ENCODE measurements around the gene IRAK3. TPM values are rescaled to one million over a fixed set of nuclear protein-coding genes. Genes with fewer than 3 reads are reported as not detected.

The IRAK3 gene
- total and polyA plus RNA-seq, 5 donors from 2014 or later: 0.23 to 3.6 (median 1.4) TPM

DNA sequence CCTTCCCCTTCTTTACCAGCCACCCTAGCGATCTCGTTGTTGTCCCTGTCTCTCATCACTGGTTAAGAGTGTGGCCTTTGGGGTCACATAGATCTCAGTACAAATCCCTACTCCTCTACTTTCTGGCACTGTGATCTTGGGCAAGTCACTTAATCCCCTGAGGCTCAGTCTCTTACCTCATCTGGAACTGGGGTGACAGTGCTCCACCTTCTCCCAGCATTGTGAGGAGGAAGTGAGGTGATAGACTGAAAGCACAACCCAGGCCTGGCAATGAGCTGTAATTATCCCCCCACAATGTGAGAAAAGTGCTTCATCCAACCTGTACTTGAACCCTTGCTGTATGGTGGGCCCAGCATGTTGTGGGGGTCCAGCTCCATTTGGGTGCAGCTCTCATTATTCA is 48.0 kb downstream of the IRAK3 start:
- Histone ChIP-seq H3K4me1 (ENCODE audit: control insufficient read depth, insufficient read depth, low read length, poor library complexity, severe bottlenecking) (no peaks in the 10 kb centered on the region), H3K36me3 (ENCODE audit: control insufficient read depth, insufficient read depth, low read length) (no peaks in the 10 kb centered on the region), H3K9me3 (ENCODE audit: control insufficient read depth in 2 of 2, low read length in 2 of 2) (no peaks in the 10 kb centered on the region), H3K27ac (ENCODE audit: insufficient read depth, low read length, poor library complexity, severe bottlenecking) (no peak overlapping the region), H3K4me3 (ENCODE audit: low read depth, low read length) (no peak overlapping the region), H3K27me3 (ENCODE audit: control insufficient read depth, insufficient read depth, low read length) (peaks cover 18% of the 10 kb centered on the region)
- Mint-ChIP-seq H3K27ac (no peak overlapping the region), H3K4me3 (peak overlapping the region in 3 of 4 donors; percentile 19 to 74 (median 20)), H3K9me3 (peaks cover 0 to 1% (median 0%) of the 10 kb centered on the region in 7 donors), H3K4me1 (peaks cover 0 to 13% (median 7%) of the 10 kb centered on the region in 4 donors), H3K36me3 (no peaks in the 10 kb centered on the region), H3K27me3 (peaks cover 42% of the 10 kb centered on the region)
- no peak for DNase-seq
- no peak for ATAC-seq (ENCODE audit: low read depth in 2 of 2)

- Histone ChIP-seq H3K27ac (ENCODE audit: insufficient read depth, low read length, poor library complexity, severe bottlenecking) (no peak overlapping the region), H3K9me3 (ENCODE audit: control insufficient read depth in 2 of 2, low read length in 2 of 2) (no peaks in the 10 kb centered on the region), H3K36me3 (ENCODE audit: control insufficient read depth, insufficient read depth, low read length) (no peaks in the 10 kb centered on the region), H3K4me1 (ENCODE audit: control insufficient read depth, insufficient read depth, low read length, poor library complexity, severe bottlenecking) (no peaks in the 10 kb centered on the region), H3K27me3 (ENCODE audit: control insufficient read depth, insufficient read depth, low read length) (peaks cover 18% of the 10 kb centered on the region), H3K4me3 (ENCODE audit: low read depth, low read length) (no peak overlapping the region)
- Mint-ChIP-seq H3K4me1 (peaks cover 0 to 13% (median 7%) of the 10 kb centered on the region in 4 donors), H3K4me3 (peak overlapping the region in 2 of 4 donors; percentile 19 to 74), H3K9me3 (peaks cover 0 to 1% (median 0%) of the 10 kb centered on the region in 7 donors), H3K27me3 (peaks cover 42% of the 10 kb centered on the region), H3K36me3 (peaks cover 3% of the 10 kb centered on the region), H3K27ac (no peak overlapping the region)
- DNase-seq: no peak
- ATAC-seq (ENCODE audit: low read depth in 2 of 2): no peak
Observed at GRCh38 chr12:66237505-66238175, 48.6 kb downstream of the IRAK3 start.

DNA sequence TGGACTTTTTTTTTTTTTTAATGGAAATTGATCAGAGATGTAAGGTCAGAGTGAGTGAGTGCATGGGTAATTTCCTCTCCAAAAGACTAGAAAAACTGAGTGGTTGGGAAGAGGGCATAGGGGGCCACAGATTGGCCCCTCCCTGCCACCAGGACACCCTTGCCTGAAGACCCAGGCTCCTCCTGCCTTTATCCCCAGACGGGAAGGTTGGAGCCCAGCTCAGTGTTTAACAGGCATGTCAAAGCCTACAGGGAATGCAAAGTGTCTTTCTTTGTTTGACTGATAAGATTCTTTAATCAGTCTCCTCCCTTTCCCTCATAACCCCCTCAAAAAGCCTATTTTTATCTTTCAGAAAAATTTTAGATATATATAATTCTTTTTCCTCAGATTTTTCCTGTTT is 50.3 kb downstream of the IRAK3 start:
- Mint-ChIP-seq H3K9me3 (peaks cover 0 to 1% (median 0%) of the 10 kb centered on the region in 7 donors), H3K36me3 (peaks cover 3% of the 10 kb centered on the region), H3K27ac (no peak overlapping the region), H3K4me3 (peak overlapping the region in 1 of 4 donors; percentile 70), H3K4me1 (peaks cover 0 to 10% (median 2%) of the 10 kb centered on the region in 4 donors), H3K27me3 (peaks cover 38% of the 10 kb centered on the region)
- H3K9me3 ChIP-seq (ENCODE audit: control insufficient read depth in 2 of 2, low read length in 2 of 2): no peaks in the 10 kb centered on the region
- ATAC-seq (ENCODE audit: low read depth in 2 of 2) (no peak), DNase-seq (no peak)
- H3K27ac ChIP-seq (ENCODE audit: insufficient read depth, low read length, poor library complexity, severe bottlenecking): no peak overlapping the region
- no peaks in the 10 kb centered on the region for H3K36me3 ChIP-seq (ENCODE audit: control insufficient read depth, insufficient read depth, low read length)
- no peak overlapping the region for H3K4me3 ChIP-seq (ENCODE audit: low read depth, low read length)
- no peaks in the 10 kb centered on the region for H3K4me1 ChIP-seq (ENCODE audit: control insufficient read depth, insufficient read depth, low read length, poor library complexity, severe bottlenecking)
- peaks cover 18% of the 10 kb centered on the region for H3K27me3 ChIP-seq (ENCODE audit: control insufficient read depth, insufficient read depth, low read length)

DNA sequence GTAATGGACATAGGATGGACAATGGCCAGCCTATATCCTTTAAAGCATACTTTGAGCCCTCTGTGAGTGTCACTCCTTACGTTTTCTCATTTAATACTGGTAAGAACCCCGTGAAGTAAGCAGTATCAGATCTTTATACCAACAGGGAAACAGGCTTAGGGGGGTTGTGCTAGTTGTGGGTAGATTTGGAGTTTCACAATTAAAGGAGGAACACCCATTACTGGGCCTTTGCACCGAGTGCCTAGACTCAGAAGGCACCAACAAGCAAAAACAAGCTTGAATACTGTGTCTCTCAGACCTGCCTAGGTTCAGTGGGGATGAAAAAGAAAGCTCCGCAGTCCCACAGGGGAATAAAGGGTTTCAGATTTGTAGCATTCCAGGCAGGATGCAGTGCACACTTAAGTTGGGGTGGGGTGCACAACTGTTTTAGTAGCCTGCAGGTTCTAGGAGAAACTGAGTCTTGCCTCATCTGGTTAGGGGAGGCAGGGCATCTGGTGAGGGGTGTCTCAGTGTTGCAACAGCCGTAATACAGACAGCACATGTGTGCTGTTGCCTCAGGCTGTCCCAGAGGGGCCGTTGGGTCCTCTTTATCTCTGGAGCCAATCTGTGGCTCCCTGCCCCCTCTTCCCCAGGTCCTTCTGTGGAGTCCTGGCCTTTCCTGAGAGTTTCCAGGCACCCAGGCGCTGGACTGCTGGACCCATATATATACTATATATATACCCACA is 51.2 kb downstream of the IRAK3 start:
- ATAC-seq (ENCODE audit: low read depth in 2 of 2) (no peak), DNase-seq (no peak)
- H3K4me3 Mint-ChIP-seq: no peak overlapping the region
- Histone ChIP-seq H3K36me3 (ENCODE audit: control insufficient read depth, insufficient read depth, low read length) (no peaks in the 10 kb centered on the region), H3K27me3 (ENCODE audit: control insufficient read depth, insufficient read depth, low read length) (peaks cover 16% of the 10 kb centered on the region), H3K9me3 (ENCODE audit: control insufficient read depth in 2 of 2, low read length in 2 of 2) (no peaks in the 10 kb centered on the region), H3K4me3 (ENCODE audit: low read depth, low read length) (no peak overlapping the region), H3K4me1 (ENCODE audit: control insufficient read depth, insufficient read depth, low read length, poor library complexity, severe bottlenecking) (no peaks in the 10 kb centered on the region), H3K27ac (ENCODE audit: insufficient read depth, low read length, poor library complexity, severe bottlenecking) (no peak overlapping the region)
- no peak overlapping the region for H3K27ac Mint-ChIP-seq
- H3K9me3 Mint-ChIP-seq: peaks cover 0 to 1% (median 0%) of the 10 kb centered on the region in 7 donors
- peaks cover 0 to 4% (median 1%) of the 10 kb centered on the region in 4 donors for H3K4me1 Mint-ChIP-seq
- H3K27me3 Mint-ChIP-seq: peaks cover 33% of the 10 kb centered on the region
- H3K36me3 Mint-ChIP-seq: peaks cover 3% of the 10 kb centered on the region

DNA sequence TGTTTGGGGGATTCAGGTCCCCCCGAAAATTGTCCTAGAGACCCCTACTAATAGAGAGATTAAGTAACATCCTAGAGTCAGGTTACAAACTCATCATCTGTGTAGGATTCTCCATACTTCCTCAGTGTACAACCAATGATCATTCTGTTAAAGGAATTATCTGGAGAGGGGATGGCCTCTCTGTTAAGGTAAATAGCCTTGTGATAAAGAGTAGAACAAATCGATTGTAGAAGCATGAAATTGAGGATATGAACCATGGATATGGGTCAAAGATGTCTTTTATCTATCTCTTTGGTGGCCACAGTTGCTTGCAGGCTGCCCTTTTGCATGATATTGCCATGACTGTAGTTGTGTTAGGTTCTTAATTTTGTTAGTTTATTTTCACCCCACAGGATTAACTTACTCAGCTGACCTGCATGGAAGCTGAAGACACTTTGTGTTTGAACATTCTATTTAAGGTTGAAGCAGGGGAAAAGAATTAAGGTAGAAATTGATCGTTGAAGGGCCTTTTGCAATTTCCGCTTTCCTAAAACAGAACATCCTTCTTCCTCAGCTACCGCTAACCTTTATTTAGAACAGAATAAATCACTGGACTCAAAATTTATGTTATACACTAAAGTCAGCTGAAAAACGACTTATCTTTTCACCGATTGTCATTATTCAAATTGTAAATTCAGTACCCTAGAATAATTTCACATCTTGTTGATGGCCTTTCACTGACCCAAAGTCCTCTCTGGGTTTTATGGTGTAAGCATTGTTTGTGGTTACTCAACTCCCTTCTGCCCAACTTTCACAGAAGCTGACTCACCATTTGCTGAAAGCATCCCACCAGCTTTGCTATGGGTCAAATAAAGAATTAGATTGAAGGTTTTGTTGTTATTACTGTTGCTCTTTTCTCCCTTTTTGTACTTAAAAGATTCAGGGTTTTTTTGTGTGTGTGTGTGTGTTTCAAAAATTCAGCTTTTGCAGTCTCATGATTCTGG is 52.3 kb downstream of the IRAK3 start:
- ATAC-seq (ENCODE audit: low read depth in 2 of 2): no peak
- Mint-ChIP-seq H3K4me1 (peaks cover 0 to 1% (median 0%) of the 10 kb centered on the region in 4 donors), H3K9me3 (peaks cover 0 to 1% (median 0%) of the 10 kb centered on the region in 7 donors), H3K36me3 (peaks cover 3% of the 10 kb centered on the region), H3K27me3 (peaks cover 28% of the 10 kb centered on the region), H3K27ac (no peak overlapping the region), H3K4me3 (peak overlapping the region in 1 of 4 donors; percentile 79)
- Histone ChIP-seq H3K27ac (ENCODE audit: insufficient read depth, low read length, poor library complexity, severe bottlenecking) (no peak overlapping the region), H3K27me3 (ENCODE audit: control insufficient read depth, insufficient read depth, low read length) (peaks cover 12% of the 10 kb centered on the region), H3K4me3 (ENCODE audit: low read depth, low read length) (no peak overlapping the region), H3K4me1 (ENCODE audit: control insufficient read depth, insufficient read depth, low read length, poor library complexity, severe bottlenecking) (no peaks in the 10 kb centered on the region), H3K9me3 (ENCODE audit: control insufficient read depth in 2 of 2, low read length in 2 of 2) (no peaks in the 10 kb centered on the region), H3K36me3 (ENCODE audit: control insufficient read depth, insufficient read depth, low read length) (no peaks in the 10 kb centered on the region)
- no peak for DNase-seq

GRCh38 chr12:66242311-66242710 is 53.3 kb downstream of the IRAK3 start:
- no peak for ATAC-seq (ENCODE audit: low read depth in 2 of 2)
- Histone ChIP-seq H3K27ac (ENCODE audit: insufficient read depth, low read length, poor library complexity, severe bottlenecking) (no peak overlapping the region), H3K36me3 (ENCODE audit: control insufficient read depth, insufficient read depth, low read length) (no peaks in the 10 kb centered on the region), H3K4me3 (ENCODE audit: low read depth, low read length) (no peak overlapping the region), H3K27me3 (ENCODE audit: control insufficient read depth, insufficient read depth, low read length) (peaks cover 6% of the 10 kb centered on the region), H3K4me1 (ENCODE audit: control insufficient read depth, insufficient read depth, low read length, poor library complexity, severe bottlenecking) (no peaks in the 10 kb centered on the region), H3K9me3 (ENCODE audit: control insufficient read depth in 2 of 2, low read length in 2 of 2) (no peaks in the 10 kb centered on the region)
- DNase-seq: no peak
- peaks cover 0 to 1% (median 0%) of the 10 kb centered on the region in 4 donors for H3K4me1 Mint-ChIP-seq
- H3K27me3 Mint-ChIP-seq: peaks cover 20% of the 10 kb centered on the region
- peaks cover 0 to 1% (median 0%) of the 10 kb centered on the region in 7 donors for H3K9me3 Mint-ChIP-seq
- no peak overlapping the region for H3K27ac Mint-ChIP-seq
- peaks cover 3% of the 10 kb centered on the region for H3K36me3 Mint-ChIP-seq
- no peak overlapping the region for H3K4me3 Mint-ChIP-seq

DNA sequence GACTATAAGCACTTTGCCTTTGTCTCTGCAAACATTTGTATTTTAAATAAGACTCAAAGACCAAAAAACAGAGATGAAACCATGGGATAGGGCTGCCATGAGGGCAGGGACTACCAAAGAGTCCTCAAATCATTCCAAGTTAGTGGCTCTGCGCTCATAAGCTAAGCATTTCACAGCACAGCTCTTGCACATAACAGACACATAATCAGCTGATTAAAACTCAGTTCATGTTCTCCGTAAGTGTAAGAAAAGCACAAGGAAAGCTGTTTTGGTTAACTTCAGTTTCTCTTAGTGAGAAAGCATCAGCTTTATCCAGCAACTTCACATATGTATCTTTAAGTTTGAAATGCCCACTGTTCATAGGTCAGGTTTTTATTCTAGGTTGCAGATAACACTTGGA is 54.9 kb downstream of the IRAK3 start:
- no peak overlapping the region for H3K4me3 ChIP-seq (ENCODE audit: low read depth, low read length)
- Mint-ChIP-seq H3K36me3 (peaks cover 3% of the 10 kb centered on the region), H3K4me3 (no peak overlapping the region), H3K9me3 (peaks cover 0 to 1% (median 0%) of the 10 kb centered on the region in 7 donors), H3K27me3 (peaks cover 7% of the 10 kb centered on the region), H3K27ac (no peak overlapping the region), H3K4me1 (peaks cover 0 to 1% (median 0%) of the 10 kb centered on the region in 4 donors)
- ATAC-seq (ENCODE audit: low read depth in 2 of 2): no peak
- H3K27ac ChIP-seq (ENCODE audit: insufficient read depth, low read length, poor library complexity, severe bottlenecking): no peak overlapping the region
- no peaks in the 10 kb centered on the region for H3K9me3 ChIP-seq (ENCODE audit: control insufficient read depth in 2 of 2, low read length in 2 of 2)
- no peak for DNase-seq
- H3K27me3 ChIP-seq (ENCODE audit: control insufficient read depth, insufficient read depth, low read length): no peaks in the 10 kb centered on the region
- no peaks in the 10 kb centered on the region for H3K4me1 ChIP-seq (ENCODE audit: control insufficient read depth, insufficient read depth, low read length, poor library complexity, severe bottlenecking)
- no peaks in the 10 kb centered on the region for H3K36me3 ChIP-seq (ENCODE audit: control insufficient read depth, insufficient read depth, low read length)
